ENCODE data around the gene WLS.

- TF ChIP-seq, protein P1, sequence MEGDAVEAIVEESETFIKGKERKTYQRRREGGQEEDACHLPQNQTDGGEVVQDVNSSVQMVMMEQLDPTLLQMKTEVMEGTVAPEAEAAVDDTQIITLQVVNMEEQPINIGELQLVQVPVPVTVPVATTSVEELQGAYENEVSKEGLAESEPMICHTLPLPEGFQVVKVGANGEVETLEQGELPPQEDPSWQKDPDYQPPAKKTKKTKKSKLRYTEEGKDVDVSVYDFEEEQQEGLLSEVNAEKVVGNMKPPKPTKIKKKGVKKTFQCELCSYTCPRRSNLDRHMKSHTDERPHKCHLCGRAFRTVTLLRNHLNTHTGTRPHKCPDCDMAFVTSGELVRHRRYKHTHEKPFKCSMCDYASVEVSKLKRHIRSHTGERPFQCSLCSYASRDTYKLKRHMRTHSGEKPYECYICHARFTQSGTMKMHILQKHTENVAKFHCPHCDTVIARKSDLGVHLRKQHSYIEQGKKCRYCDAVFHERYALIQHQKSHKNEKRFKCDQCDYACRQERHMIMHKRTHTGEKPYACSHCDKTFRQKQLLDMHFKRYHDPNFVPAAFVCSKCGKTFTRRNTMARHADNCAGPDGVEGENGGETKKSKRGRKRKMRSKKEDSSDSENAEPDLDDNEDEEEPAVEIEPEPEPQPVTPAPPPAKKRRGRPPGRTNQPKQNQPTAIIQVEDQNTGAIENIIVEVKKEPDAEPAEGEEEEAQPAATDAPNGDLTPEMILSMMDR (conservative IDR thresholded peaks at IDR 0.05), result no peak
- no peak for TF ChIP-seq ZFX (IDR thresholded peaks at IDR 0.05)
Observed at GRCh38 chr1:68234094-68234493, 1.8 kb upstream of the WLS start.
